Pericardium fibroblast (primary cell): ENCODE results near the gene SCML1. TPM values are rescaled to one million over a fixed set of nuclear protein-coding genes. Genes with fewer than 3 reads are reported as not detected.

Source experiments
- total RNA-seq: library from RNA; depleted of rRNA; stranded (reverse); fragments of >200 nt; gene quantifications from 2 replicates; pipeline ENCODE4 v1.2.3, GENCODE V29; 2015

Gene SCML1
- total RNA-seq = 3.9 and 8.2 TPM in 2 replicates

GRCh38 chrX:17736856-17737709 lies at the start of gene SCML1:
Gene SCML1, plus strand, starts transcription at chrX:17737493. Its CDS starts 6,694 bp downstream, at chrX:17744187.

Other genes starting within 250 kb of the SCML1 start
- 0.12 and 1.2 TPM in 2 replicates for gene RAI2, start 123.8 kb downstream of the SCML1 start, total RNA-seq